H9 (cell line): ENCODE data around the gene ZNF423. TPM values are rescaled to one million over a fixed set of nuclear protein-coding genes. Genes with fewer than 3 reads are reported as not detected.

Experiments used
- DNase-seq: peaks from one replicate; pipeline ENCODE4 v3.0.0-alpha.2; 2017
- H2AFZ ChIP-seq: one replicate; pipeline ENCODE4 v1.6.1; 2013; ENCODE audit warnings: mild to moderate bottlenecking, low read length, control low read depth, moderate library complexity
- H2AK5ac ChIP-seq: 2 replicates; pipeline ENCODE4 v1.6.1; 2013; ENCODE audit warnings: low read length, control low read depth, mixed read lengths; ENCODE audit not compliant: insufficient read length
- H2BK120ac ChIP-seq: one replicate; pipeline ENCODE4 v1.6.1; 2013; ENCODE audit warnings: low read depth, mild to moderate bottlenecking, low read length, control low read depth, inconsistent platforms; ENCODE audit not compliant: poor library complexity, severe bottlenecking
- H2BK12ac ChIP-seq: 2 replicates; pipeline ENCODE4 v1.6.1; 2013; ENCODE audit warnings: low read length, control low read depth, mixed read lengths, low read depth; ENCODE audit not compliant: insufficient read length
- H2BK15ac ChIP-seq: 2 replicates; pipeline ENCODE4 v1.6.1; 2013; ENCODE audit warnings: low read depth, low read length, control low read depth
- H2BK20ac ChIP-seq: one replicate; pipeline ENCODE4 v1.6.1; 2013; ENCODE audit warnings: low read depth, mild to moderate bottlenecking, low read length, control low read depth, inconsistent platforms; ENCODE audit not compliant: poor library complexity, severe bottlenecking
- H2BK5ac ChIP-seq: 2 replicates; pipeline ENCODE4 v1.6.1; 2013; ENCODE audit warnings: low read length, control low read depth, mixed read lengths; ENCODE audit not compliant: insufficient read length
- H3K14ac ChIP-seq: 2 replicates; pipeline ENCODE4 v1.6.1; 2013; ENCODE audit warnings: low read length, control low read depth; ENCODE audit not compliant: insufficient read depth
- H3K18ac ChIP-seq: 2 replicates; pipeline ENCODE4 v1.6.1; 2013; ENCODE audit warnings: low read depth, mild to moderate bottlenecking, mixed read lengths, low read length, control low read depth; ENCODE audit not compliant: insufficient read length
- H3K23ac ChIP-seq: 2 replicates; pipeline ENCODE4 v1.6.1; 2013; ENCODE audit warnings: low read length, control low read depth, mixed read lengths, low read depth; ENCODE audit not compliant: insufficient read length
- H3K23me2 ChIP-seq: 2 replicates; pipeline ENCODE4 v1.6.1; 2013; ENCODE audit warnings: low read depth, mild to moderate bottlenecking, mixed read lengths, low read length, control low read depth; ENCODE audit not compliant: insufficient read length, poor library complexity, severe bottlenecking
- H3K27ac ChIP-seq: 2 replicates; pipeline ENCODE4 v1.5.1; 2013; ENCODE audit warnings: low read length, control low read depth, mixed read lengths, low read depth; ENCODE audit not compliant: insufficient read length
- H3K27me3 ChIP-seq: 2 replicates; pipeline ENCODE4 v1.6.1; 2013; ENCODE audit warnings: low read length, control low read depth, inconsistent platforms; ENCODE audit not compliant: insufficient read depth
- H3K4ac ChIP-seq: 2 replicates; pipeline ENCODE4 v1.6.1; 2013; ENCODE audit warnings: low read depth, mild to moderate bottlenecking, control low read depth, inconsistent platforms, low read length, moderate library complexity
- H3K4me1 ChIP-seq: 2 replicates; pipeline ENCODE4 v1.6.1; 2013; ENCODE audit warnings: low read length, control low read depth, inconsistent platforms; ENCODE audit not compliant: insufficient read depth
- H3K4me2 ChIP-seq: 2 replicates; pipeline ENCODE4 v1.6.1; 2013; ENCODE audit warnings: low read length, control low read depth, mixed read lengths; ENCODE audit not compliant: insufficient read length, insufficient read depth
- H3K56ac ChIP-seq: 2 replicates; pipeline ENCODE4 v1.6.1; 2013; ENCODE audit warnings: low read depth, mild to moderate bottlenecking, mixed read lengths, low read length, control low read depth; ENCODE audit not compliant: insufficient read length
- H3K79me1 ChIP-seq: 2 replicates; pipeline ENCODE4 v1.6.1; 2013; ENCODE audit warnings: low read depth, mild to moderate bottlenecking, moderate library complexity, low read length, control low read depth, inconsistent platforms; ENCODE audit not compliant: insufficient read depth, poor library complexity, severe bottlenecking
- H3K79me2 ChIP-seq: 2 replicates; pipeline ENCODE4 v1.6.1; 2013; ENCODE audit warnings: low read length, control low read depth, inconsistent platforms; ENCODE audit not compliant: insufficient read depth
- H3K9ac ChIP-seq: 2 replicates; pipeline ENCODE4 v1.6.1; 2013; ENCODE audit warnings: low read length, control low read depth, mixed read lengths; ENCODE audit not compliant: insufficient read length; ENCODE audit errors: extremely low read depth
- H3K9me3 ChIP-seq: one replicate; pipeline ENCODE4 v1.6.1; 2013; ENCODE audit warnings: low read depth, low read length, inconsistent platforms; ENCODE audit not compliant: control insufficient read depth
- H3T11ph ChIP-seq: one replicate; pipeline ENCODE4 v1.6.1; 2013; ENCODE audit warnings: mild to moderate bottlenecking, low read length, control low read depth, inconsistent platforms
- H4K20me1 ChIP-seq: one replicate; pipeline ENCODE4 v1.6.1; 2013; ENCODE audit not compliant: control insufficient read depth, insufficient read length, insufficient read depth
- H4K5ac ChIP-seq: 2 replicates; pipeline ENCODE4 v1.6.1; 2013; ENCODE audit warnings: low read depth, mild to moderate bottlenecking, mixed read lengths, low read length, control low read depth; ENCODE audit not compliant: insufficient read length
- H4K8ac ChIP-seq: replicated peaks from 2 replicates; pipeline ENCODE4 v1.6.1; 2013; ENCODE audit warnings: low read length, control low read depth, mixed read lengths, low read depth; ENCODE audit not compliant: insufficient read length
- H4K91ac ChIP-seq: 2 replicates; pipeline ENCODE4 v1.6.1; 2013; ENCODE audit warnings: low read depth, mild to moderate bottlenecking, moderate library complexity, mixed read lengths, low read length, control low read depth; ENCODE audit not compliant: insufficient read length
- H3K27ac Mint-ChIP-seq, 3 experiments: 2 replicates in 2 of 3; 3 replicates in 1 of 3; pipeline ENCODE4 v1.8.0; 2020 to 2021; ENCODE audit warnings: mixed read lengths in 3 of 3, mild to moderate bottlenecking in 1 of 3, moderate library complexity in 1 of 3
- H3K27me3 Mint-ChIP-seq: 2 replicates; pipeline ENCODE4 v1.8.0; 2021; ENCODE audit warnings: low read depth, mild to moderate bottlenecking, moderate library complexity, mixed read lengths
- H3K36me3 Mint-ChIP-seq, 3 experiments: 2 replicates in 2 of 3; 3 replicates in 1 of 3; pipeline ENCODE4 v1.8.0; 2020 to 2021; ENCODE audit warnings: low read depth in 3 of 3, mixed read lengths in 3 of 3; ENCODE audit not compliant: insufficient read depth in 1 of 3
- H3K4me1 Mint-ChIP-seq, 2 experiments: 2 replicates each; pipeline ENCODE4 v1.8.0; 2020; ENCODE audit warnings: mixed read lengths in 2 of 2
- H3K4me3 Mint-ChIP-seq, 2 experiments: 2 replicates in 1 of 2; 3 replicates in 1 of 2; pipeline ENCODE4 v1.8.0; 2020 to 2021; ENCODE audit warnings: mild to moderate bottlenecking in 2 of 2, mixed read lengths in 2 of 2, moderate library complexity in 1 of 2
- H3K9me3 Mint-ChIP-seq, 2 experiments: 2 replicates in 1 of 2; 3 replicates in 1 of 2; pipeline ENCODE4 v1.8.0; 2020; ENCODE audit warnings: mild to moderate bottlenecking in 2 of 2, mixed read lengths in 2 of 2, moderate library complexity in 1 of 2
- WGBS: extraction: QIAGEN DNeasy Blood & Tissue Kit; methylation state at CpG from one replicate; pipeline ENCODE4 v1.1.7; 2013; ENCODE audit warnings: missing lambda C conversion rate, low lambda C conversion rate, mixed read lengths; ENCODE audit not compliant: insufficient read length; ENCODE audit errors: extremely low coverage; 5-methylcytosine and 5-hydroxymethylcytosine counted together
- total RNA-seq: library from RNA; stranded (reverse); gene quantifications from 2 replicates; pipeline ENCODE4 v1.2.1, GENCODE V29; 2021
- TF ChIP-seq, protein P1 (sequence below): fragments of 200-600 bp; sonication (generic); conservative IDR thresholded peaks from 3 replicates; pipeline ENCODE4 v1.8.0; 2021; ENCODE audit warnings: antibody characterized with exemption, mild to moderate bottlenecking

ZNF423 gene
- total RNA-seq, 1 experiment from 2014 or later: 51.5 TPM

DNA sequence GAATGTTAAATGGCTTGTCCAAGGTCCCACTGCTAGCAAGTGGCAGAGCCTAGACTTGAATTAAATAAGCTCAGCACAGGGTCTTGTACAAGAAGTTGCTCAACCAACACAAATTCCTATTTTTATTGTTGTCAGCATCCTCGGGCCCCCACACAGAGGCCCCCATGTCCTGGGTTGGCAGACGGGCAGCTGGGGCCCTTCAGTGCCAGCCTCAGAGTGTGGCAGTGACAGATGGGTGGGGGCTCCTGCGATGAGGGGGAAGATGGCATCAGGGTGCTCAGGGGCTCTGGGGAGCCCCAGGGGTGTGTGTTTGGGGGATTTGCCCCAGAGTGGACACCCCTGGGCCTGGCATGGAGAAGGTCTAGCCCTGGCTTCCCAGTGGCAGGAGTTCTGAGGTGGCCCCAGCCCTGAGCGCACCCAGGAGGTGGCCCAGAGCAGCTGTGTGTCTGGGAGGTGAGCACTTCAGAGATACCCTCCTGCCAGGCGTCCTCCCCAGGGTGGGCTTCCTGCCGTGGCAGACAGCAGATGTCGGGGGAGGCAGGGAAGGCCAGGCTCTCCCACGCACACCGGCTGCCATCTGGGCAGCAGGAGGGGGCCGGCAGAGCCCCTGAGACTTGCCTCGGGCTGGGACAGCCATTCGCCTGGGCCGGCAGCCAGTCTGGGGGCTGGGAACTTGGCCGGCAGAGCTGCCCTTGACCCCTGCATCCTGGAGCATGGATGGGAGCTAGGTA, 331.5 kb downstream of the ZNF423 start:
- H2BK120ac ChIP-seq: no peak overlapping the region
- H3K4ac ChIP-seq: no peak overlapping the region
- H2BK12ac ChIP-seq: no peak overlapping the region
- H2BK20ac ChIP-seq: no peak overlapping the region
- Mint-ChIP-seq H3K9me3 (no peaks in the 10 kb centered on the region), H3K27ac (peak overlapping the region in 1 of 3 experiments; percentile 55; a peak in 3 of 7 replicates), H3K36me3 (peaks cover 9 to 24% (median 14%) of the 10 kb centered on the region in 3 experiments; a peak in 6 of 7 replicates), H3K4me3 (no peak overlapping the region), H3K27me3 (no peaks in the 10 kb centered on the region), H3K4me1 (peaks cover 23 to 28% of the 10 kb centered on the region in 2 experiments)
- TF ChIP-seq, protein P1, sequence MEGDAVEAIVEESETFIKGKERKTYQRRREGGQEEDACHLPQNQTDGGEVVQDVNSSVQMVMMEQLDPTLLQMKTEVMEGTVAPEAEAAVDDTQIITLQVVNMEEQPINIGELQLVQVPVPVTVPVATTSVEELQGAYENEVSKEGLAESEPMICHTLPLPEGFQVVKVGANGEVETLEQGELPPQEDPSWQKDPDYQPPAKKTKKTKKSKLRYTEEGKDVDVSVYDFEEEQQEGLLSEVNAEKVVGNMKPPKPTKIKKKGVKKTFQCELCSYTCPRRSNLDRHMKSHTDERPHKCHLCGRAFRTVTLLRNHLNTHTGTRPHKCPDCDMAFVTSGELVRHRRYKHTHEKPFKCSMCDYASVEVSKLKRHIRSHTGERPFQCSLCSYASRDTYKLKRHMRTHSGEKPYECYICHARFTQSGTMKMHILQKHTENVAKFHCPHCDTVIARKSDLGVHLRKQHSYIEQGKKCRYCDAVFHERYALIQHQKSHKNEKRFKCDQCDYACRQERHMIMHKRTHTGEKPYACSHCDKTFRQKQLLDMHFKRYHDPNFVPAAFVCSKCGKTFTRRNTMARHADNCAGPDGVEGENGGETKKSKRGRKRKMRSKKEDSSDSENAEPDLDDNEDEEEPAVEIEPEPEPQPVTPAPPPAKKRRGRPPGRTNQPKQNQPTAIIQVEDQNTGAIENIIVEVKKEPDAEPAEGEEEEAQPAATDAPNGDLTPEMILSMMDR: no peak
- no peak overlapping the region for H4K5ac ChIP-seq
- H3K56ac ChIP-seq: no peak overlapping the region
- no peak overlapping the region for H4K91ac ChIP-seq
- H2AK5ac ChIP-seq: no peak overlapping the region
- no peak overlapping the region for H2BK5ac ChIP-seq
- H3K4me2 ChIP-seq: no peak overlapping the region
- DNase-seq: no peak
- H3K18ac ChIP-seq: no peak overlapping the region
- no peak overlapping the region; the same call in 1 of the 2 replicates for H3K14ac ChIP-seq
- H2AFZ ChIP-seq: no peak overlapping the region
- WGBS: no CpG with 5 or more reads among the region's 14 CpGs
- no peaks in the 10 kb centered on the region for H4K20me1 ChIP-seq
- no peak overlapping the region for H3K9ac ChIP-seq
- no peak overlapping the region for H3T11ph ChIP-seq
- H3K79me1 ChIP-seq: no peaks in the 10 kb centered on the region
- H2BK15ac ChIP-seq: no peak overlapping the region
- no peaks in the 10 kb centered on the region for H3K9me3 ChIP-seq
- H3K79me2 ChIP-seq: no peaks in the 10 kb centered on the region
- H3K27me3 ChIP-seq: no peaks in the 10 kb centered on the region
- H3K23ac ChIP-seq: no peak overlapping the region
- H4K8ac ChIP-seq: no peak overlapping the region
- H3K27ac ChIP-seq: no peak overlapping the region
- peaks cover 4% of the 10 kb centered on the region; the same call in 1 of the 2 replicates for H3K4me1 ChIP-seq
- no peaks in the 10 kb centered on the region for H3K23me2 ChIP-seq
